Measurements from ENCODE around the gene KRTAP5-4.

Gene KRTAP5-4

DNA sequence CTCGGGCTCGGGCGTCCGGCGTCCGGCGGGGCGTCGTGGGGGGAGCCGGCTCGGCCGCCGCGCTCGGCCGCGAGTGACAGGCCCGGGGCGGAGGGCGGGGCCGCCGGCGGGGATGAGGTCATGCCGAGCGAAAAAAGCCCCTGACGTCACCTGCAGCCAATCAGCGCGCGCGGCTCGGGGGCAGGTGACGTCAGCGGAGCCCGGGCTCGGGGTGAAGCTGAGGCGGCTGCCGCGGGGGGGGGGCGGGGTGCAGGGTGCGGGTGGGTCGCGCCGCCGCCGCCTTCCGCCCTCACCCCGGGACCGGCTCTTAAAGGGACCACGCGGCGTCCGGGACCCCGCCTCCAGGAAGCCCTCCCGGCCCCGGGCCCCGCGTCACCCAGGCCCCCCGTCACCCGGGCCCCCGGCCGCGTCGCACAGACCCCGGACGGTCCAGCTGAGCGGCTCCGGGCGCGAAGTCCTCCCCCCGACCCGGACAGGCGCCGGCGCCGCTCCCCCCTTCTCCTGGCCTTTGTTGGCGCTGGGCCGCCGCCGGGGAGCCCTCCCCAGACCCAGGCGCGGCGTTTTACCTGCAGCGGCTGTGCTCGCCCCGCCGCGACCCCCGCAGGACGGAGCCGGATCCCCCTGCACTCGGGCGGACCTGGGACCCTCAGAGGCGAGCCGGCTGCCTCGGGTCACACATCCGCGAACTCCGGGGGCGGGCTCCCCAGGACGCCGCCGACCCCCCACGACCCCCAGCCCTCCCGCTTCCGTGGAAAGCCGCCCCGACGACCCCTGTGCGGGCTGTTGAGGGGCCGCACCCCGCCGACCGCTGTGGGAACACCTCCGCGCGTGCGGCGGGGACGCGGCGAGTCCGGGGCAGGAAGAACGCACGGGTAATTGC is 49.5 kb downstream of the KRTAP5-4 start, which contains the start of gene DUSP8:
TSS of gene DUSP8 (minus strand) at position 75 of the 880 bp plus-strand sequence. CDS start 6,445 bp downstream, outside the sequence.
- DNase-seq (ENCODE audit: low spot score): peak; percentile 99

DNA sequence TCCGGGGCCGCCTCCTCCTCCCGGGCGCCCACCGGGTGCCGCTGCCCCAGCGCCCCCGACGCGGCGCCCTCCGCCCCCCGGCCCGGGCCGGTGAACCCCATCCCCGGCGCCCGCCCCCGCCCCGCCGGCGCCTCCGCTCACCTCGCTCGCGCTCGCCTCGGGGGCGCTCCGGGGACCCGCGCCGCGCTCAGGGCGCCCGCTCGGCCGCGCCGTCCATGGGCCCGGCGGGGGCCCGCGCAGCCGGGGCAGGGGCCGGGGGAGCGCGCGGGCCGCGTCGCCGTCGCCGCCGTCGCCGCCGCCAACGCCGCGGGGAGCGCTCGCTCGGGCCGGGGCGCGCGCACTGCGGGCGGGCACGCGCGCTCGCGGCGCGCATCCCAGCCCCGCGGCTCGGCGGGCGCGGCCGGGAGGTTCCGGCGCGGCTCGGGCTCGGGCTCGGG is 50.2 kb downstream of the KRTAP5-4 start:
- no peak for DNase-seq (ENCODE audit: low spot score)

Measured in hepatic stellate cell (primary cell).